ENCODE measurements around the gene MYOZ3. TPM values are rescaled to one million over a fixed set of nuclear protein-coding genes. Genes with fewer than 3 reads are reported as not detected.

MYOZ3 gene
- total and polyA plus RNA-seq, 2 of the 8 experiments (the other 6 are each of a cell fraction or from before 2014, with no cell fraction given): 9.6 to 19.1 TPM

DNA sequence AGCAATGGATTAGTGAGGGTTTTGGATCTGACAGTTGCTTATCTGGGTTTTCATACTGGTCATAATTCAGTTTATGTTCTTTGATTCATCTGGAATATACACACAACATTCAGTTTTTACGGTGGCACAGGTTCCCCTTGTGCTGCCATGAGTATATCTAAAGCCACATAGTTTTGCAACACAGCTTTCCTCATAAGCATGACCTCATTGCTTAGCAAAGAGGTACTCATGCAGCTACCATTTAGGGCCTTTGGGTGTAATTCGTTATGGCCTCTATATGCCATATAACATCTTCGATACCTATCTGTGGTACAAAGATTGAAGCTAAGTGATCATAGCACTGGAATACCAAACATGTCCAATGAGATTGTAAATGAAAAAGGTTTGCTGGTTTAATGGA lies 42.7 kb downstream of the MYOZ3 start:
- H2BK20ac ChIP-seq (ENCODE audit: low read length): no peak overlapping the region
- no peak overlapping the region for H3K4me3 ChIP-seq (ENCODE audit: extremely low read depth in 1 of 4, insufficient read depth in 2 of 4, low read depth in 3 of 4, low read length in 4 of 4)
- H4K91ac ChIP-seq (replicated peaks; ENCODE audit: insufficient read length, low read length): no peak overlapping the region
- H3K36me3 ChIP-seq (ENCODE audit: control insufficient read depth in 2 of 4, insufficient read depth in 4 of 4, low read length in 3 of 4): peaks cover 1 to 4% (median 2%) of the 10 kb centered on the region in 4 experiments; a peak in 3 of 8 replicates
- H2AFZ ChIP-seq (ENCODE audit: low read length): no peak overlapping the region
- no peak overlapping the region for H3K9ac ChIP-seq (replicated peaks in 1 of 4; ENCODE audit: extremely low read depth in 1 of 4, low read depth in 3 of 4, low read length in 3 of 4)
- H3K4me1 ChIP-seq (replicated peaks in 1 of 4; ENCODE audit: control insufficient read depth in 3 of 4, insufficient read depth in 4 of 4, low read length in 3 of 4): peaks cover 0 to 7% (median 2%) of the 10 kb centered on the region in 4 experiments; a peak in 4 of 7 replicates
- H4K5ac ChIP-seq (ENCODE audit: insufficient read length, low read depth, low read length): no peak overlapping the region
- H3K14ac ChIP-seq (ENCODE audit: insufficient read length): no peak overlapping the region
- H3K23me2 ChIP-seq (ENCODE audit: low read depth, low read length): peaks cover 8% of the 10 kb centered on the region
- H2BK120ac ChIP-seq (replicated peaks; ENCODE audit: low read depth, low read length): no peak overlapping the region
- H2BK5ac ChIP-seq (ENCODE audit: low read depth, low read length): no peak overlapping the region
- H3K23ac ChIP-seq (ENCODE audit: insufficient read length): no peak overlapping the region
- H3K18ac ChIP-seq (ENCODE audit: extremely low read depth, low read length): no peak overlapping the region
- ChIA-PET POLR2A (ENCODE audit: partially characterized antibody) (interaction anchor here (0.6 to 2.2 kb wide), 8 partner anchors 12 to 258 kb away, joined by 3 to 8 read pairs (median 4); no protein-coding TSS in a partner anchor), CTCF (ENCODE audit: partially characterized antibody) (interaction anchor here (1.1 to 1.9 kb wide), 6 partner anchors 31 to 244 kb away, joined by 3 to 10 read pairs (median 6); partner anchors contain the start of gene SMIM3)
- H4K20me1 ChIP-seq (replicated peaks in 1 of 2; ENCODE audit: control insufficient read depth in 1 of 2, insufficient read depth in 2 of 2, low read length in 2 of 2): peaks cover 0 to 3% of the 10 kb centered on the region in 2 experiments
- H3K79me1 ChIP-seq (ENCODE audit: low read depth, low read length): peaks cover 5% of the 10 kb centered on the region; the same call in 1 of the 2 replicates
- H3K4me2 ChIP-seq (ENCODE audit: insufficient read depth in 1 of 2, low read depth in 2 of 2, low read length in 2 of 2): no peak overlapping the region
- WGBS, 2 experiments (ENCODE audit: extremely low coverage in 1 of 2, insufficient coverage in 1 of 2, insufficient read length in 1 of 2, insufficient replicate concordance in 2 of 2, low coverage in 1 of 2, low lambda C conversion rate in 2 of 2, missing lambda C conversion rate in 1 of 2): 87% methylated on average over 3 of the region's 3 CpGs; no CpG with 5 or more reads in 1 of the 2 experiments
- H3K27ac ChIP-seq (ENCODE audit: low read depth, low read length): no peak overlapping the region
- H4K8ac ChIP-seq (ENCODE audit: extremely low read depth, insufficient read depth, low read length): no peak overlapping the region
- DNase-seq (ENCODE audit: low read depth in 1 of 2, low spot score in 2 of 2) (no peak), FAIRE-seq (no peak)
- no peaks in the 10 kb centered on the region; a peak in 1 of 7 replicates for H3K27me3 ChIP-seq (replicated peaks in 1 of 4; ENCODE audit: control insufficient read depth in 3 of 4, extremely low read depth in 1 of 4, insufficient read depth in 3 of 4, low read length in 3 of 4)
- H3K79me2 ChIP-seq (ENCODE audit: control insufficient read depth in 1 of 2, insufficient read depth in 2 of 2, low read length in 2 of 2): peaks cover 0 to 13% of the 10 kb centered on the region in 2 experiments; a peak in 2 of 4 replicates
- no peaks in the 10 kb centered on the region for H3K9me3 ChIP-seq (ENCODE audit: insufficient read depth in 2 of 2, low read depth in 1 of 2, low read length in 1 of 2)
- H3K4ac ChIP-seq (replicated peaks; ENCODE audit: insufficient read length, low read depth, low read length): no peak overlapping the region
- no peak overlapping the region for H2BK15ac ChIP-seq (ENCODE audit: low read length)
- H3K56ac ChIP-seq (replicated peaks; ENCODE audit: insufficient read length, low read depth, low read length): no peak overlapping the region
- no peak overlapping the region for H2AK5ac ChIP-seq (ENCODE audit: low read depth, low read length)
- no peak overlapping the region for H2BK12ac ChIP-seq (ENCODE audit: low read depth, low read length)
- no peak for TF ChIP-seq POU5F1 (IDR thresholded peaks at IDR 0.05; ENCODE audit: low read depth, low read length)
- TF ChIP-seq CBX5 (IDR thresholded peaks at IDR 0.05; ENCODE audit: low read depth, low read length): no peak
- TF ChIP-seq JUND (IDR thresholded peaks at IDR 0.05; ENCODE audit: low read length): no peak
- no peak for TF ChIP-seq CBX8 (IDR thresholded peaks at IDR 0.05; ENCODE audit: borderline replicate concordance, low read depth, low read length)
- no peak for TF ChIP-seq FOSL1 (IDR thresholded peaks at IDR 0.05; ENCODE audit: insufficient read depth, low read depth, low read length)
- no peak for TF ChIP-seq KDM1A (IDR thresholded peaks at IDR 0.05; ENCODE audit: borderline replicate concordance, low read length)
- TF ChIP-seq POLR2A (IDR thresholded peaks at IDR 0.05; ENCODE audit: control extremely low read depth in 1 of 2, low read depth in 2 of 2, low read length in 2 of 2): no peak
- no peak for TF ChIP-seq SP4 (IDR thresholded peaks at IDR 0.05; ENCODE audit: low read length)
- TF ChIP-seq SUZ12 (IDR thresholded peaks at IDR 0.05; ENCODE audit: low read length): no peak
- TF ChIP-seq, protein P1, sequence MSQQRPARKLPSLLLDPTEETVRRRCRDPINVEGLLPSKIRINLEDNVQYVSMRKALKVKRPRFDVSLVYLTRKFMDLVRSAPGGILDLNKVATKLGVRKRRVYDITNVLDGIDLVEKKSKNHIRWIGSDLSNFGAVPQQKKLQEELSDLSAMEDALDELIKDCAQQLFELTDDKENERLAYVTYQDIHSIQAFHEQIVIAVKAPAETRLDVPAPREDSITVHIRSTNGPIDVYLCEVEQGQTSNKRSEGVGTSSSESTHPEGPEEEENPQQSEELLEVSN (IDR thresholded peaks at IDR 0.05): no peak
- TF ChIP-seq TAF7 (optimal IDR thresholded peaks at IDR 0.05; ENCODE audit: borderline replicate concordance, low read depth, low read length): no peak
- no peak for TF ChIP-seq CTBP2 (IDR thresholded peaks at IDR 0.05; ENCODE audit: borderline replicate concordance, insufficient read depth, insufficient read length, low read length)
- no peak for TF ChIP-seq GABPA (IDR thresholded peaks at IDR 0.05; ENCODE audit: borderline replicate concordance, insufficient read depth, low read length)
- no peak for TF ChIP-seq TCF12 (IDR thresholded peaks at IDR 0.05; ENCODE audit: low read depth, low read length)
